HepG2 (cell line): Measurements from ENCODE around the gene SLC11A1. TPM values are rescaled to one million over a fixed set of nuclear protein-coding genes. Genes with fewer than 3 reads are reported as not detected.

Experiments
- ATF7 ChIP-seq, 2 experiments: fragments of 450-650 bp in 1 of 2; sonication (generic) in 1 of 2; formaldehyde crosslinking in 1 of 2; IDR thresholded peaks; 2 replicates each; pipeline versions ENCODE4 v1.4.0 to v1.6.1; 2016 to 2020; ENCODE audit warnings: antibody characterized with exemption in 1 of 2, mild to moderate bottlenecking in 1 of 2, missing genetic modification reagents in 1 of 2
- HNF1A ChIP-seq, 2 experiments: sonication (generic) in 1 of 2; formaldehyde crosslinking in 1 of 2; IDR thresholded peaks; 2 replicates each; pipeline versions ENCODE4 v1.4.0 to v1.6.1; 2016 to 2020; ENCODE audit warnings: borderline replicate concordance in 1 of 2, low read depth in 1 of 2, mild to moderate bottlenecking in 1 of 2, missing genetic modification reagents in 1 of 2
- IRF9 ChIP-seq: sonication (generic); formaldehyde crosslinking; IDR thresholded peaks from 2 replicates; pipeline ENCODE4 v1.8.0; 2022; ENCODE audit warnings: missing genetic modification reagents, mild to moderate bottlenecking, borderline replicate concordance
- MLXIP ChIP-seq: sonication (generic); formaldehyde crosslinking; IDR thresholded peaks from 2 replicates; pipeline ENCODE4 v1.9.0; 2021; ENCODE audit warnings: missing genetic modification reagents, borderline replicate concordance
- REST ChIP-seq, 2 experiments: IDR thresholded peaks; 2 replicates each; pipeline ENCODE4 v1.6.1; 2011 to 2012; ENCODE audit warnings: low read length in 2 of 2, borderline replicate concordance in 1 of 2, low read depth in 1 of 2, mild to moderate bottlenecking in 1 of 2, moderate library complexity in 1 of 2
- SKI ChIP-seq: fragments of 450-650 bp; IDR thresholded peaks from one replicate; pipeline ENCODE4 v1.6.1; 2018; ENCODE audit warnings: mild to moderate bottlenecking; ENCODE audit not compliant: partially characterized antibody
- SMYD3 ChIP-seq: sonication (generic); formaldehyde crosslinking; IDR thresholded peaks from 2 replicates; pipeline ENCODE4 v1.8.1; 2023; ENCODE audit warnings: mild to moderate bottlenecking, missing genetic modification reagents
- TERF1 ChIP-seq: sonication (generic); formaldehyde crosslinking; IDR thresholded peaks from 2 replicates; pipeline ENCODE4 v1.8.0; 2022; ENCODE audit warnings: mild to moderate bottlenecking, missing genetic modification reagents, moderate library complexity
- ZMYM2 ChIP-seq: sonication (generic); formaldehyde crosslinking; IDR thresholded peaks from 2 replicates; pipeline ENCODE4 v1.8.0; 2022; ENCODE audit warnings: mild to moderate bottlenecking, missing genetic modification reagents
- ZSCAN22 ChIP-seq: sonication (generic); formaldehyde crosslinking; IDR thresholded peaks from 2 replicates; pipeline ENCODE4 v1.4.0; 2020; ENCODE audit warnings: mild to moderate bottlenecking, missing genetic modification reagents
- polyA plus RNA-seq, 8 experiments: library from polyadenylated mRNA; depleted of rRNA in 3 of 8; stranded (reverse) in 7 of 8; unstranded in 1 of 8; fragments of >200 nt; fragmentation: Illumina TruSeq in 4 of 8; extraction: Trizol in 4 of 8; gene quantifications; 2 replicates each; pipeline versions ENCODE4 v1.2.1 to v1.2.3, GENCODE V29; 2011 to 2016; ENCODE audit warnings: low read depth in 4 of 8, missing spikeins in 1 of 8, mixed read lengths in 1 of 8; ENCODE audit not compliant: insufficient read depth in 1 of 8
- total RNA-seq, 5 experiments: library from RNA; depleted of rRNA; stranded (reverse); fragments of >200 nt; fragmentation: Illumina TruSeq; extraction: Trizol; gene quantifications; 2 replicates each; pipeline ENCODE4 v1.2.3, GENCODE V29; 2016; ENCODE audit warnings: low read depth in 1 of 5

SLC11A1 gene
- total and polyA plus RNA-seq, 2 of the 13 experiments (the other 11 are each of a cell fraction or from before 2014, with no cell fraction given): 0.33 to 2.3 TPM

- TF ChIP-seq IRF9 (CRISPR knock-in tag) (peak; percentile 54; the same call in 1 of the 2 replicates), REST (IDR thresholded peaks at IDR 0.05; ENCODE audit: borderline replicate concordance in 1 of 2, low read depth in 1 of 2, low read length in 2 of 2) (peak in 1 of 2 experiments; percentile 61; a peak in 1 of 4 replicates), SMYD3 (no peak), HNF1A (IDR thresholded peaks at IDR 0.05; ENCODE audit: low read depth) (no peak), HNF1A (CRISPR knock-in tag; IDR thresholded peaks at IDR 0.05; ENCODE audit: borderline replicate concordance) (0 out of 2 replicates have a peak, but pooled peaks have one; percentile 14), ZSCAN22 (CRISPR knock-in tag) (no peak), SKI (no peak), ZMYM2 (CRISPR knock-in tag) (0 out of 2 replicates have a peak, but pooled peaks have one; percentile 35), TERF1 (CRISPR knock-in tag) (0 out of 2 replicates have a peak, but pooled peaks have one; percentile 78), ATF7 (IDR thresholded peaks at IDR 0.05) (no peak), ATF7 (CRISPR knock-in tag; IDR thresholded peaks at IDR 0.05) (no peak), MLXIP (CRISPR knock-in tag) (peak; percentile 62; the same call in 1 of the 2 replicates)
Measured at GRCh38 chr2:218400167-218400929, 18.3 kb downstream of the SLC11A1 start (continued).
